Measurements from ENCODE around the gene FLRT2.

GRCh38 chr14:85618390-85618789 lies 88.4 kb downstream of the FLRT2 start:
- TF ChIP-seq YY1 (IDR thresholded peaks at IDR 0.05; ENCODE audit: low read depth) (no peak), RAD21 (IDR thresholded peaks at IDR 0.05; ENCODE audit: low read depth) (no peak), ZBTB7A (IDR thresholded peaks at IDR 0.05; ENCODE audit: low read depth) (no peak), REST (IDR thresholded peaks at IDR 0.05; ENCODE audit: low read depth) (no peak)

Data from Ishikawa (cell line).